ENCODE results near the gene LRMDA.

DNA sequence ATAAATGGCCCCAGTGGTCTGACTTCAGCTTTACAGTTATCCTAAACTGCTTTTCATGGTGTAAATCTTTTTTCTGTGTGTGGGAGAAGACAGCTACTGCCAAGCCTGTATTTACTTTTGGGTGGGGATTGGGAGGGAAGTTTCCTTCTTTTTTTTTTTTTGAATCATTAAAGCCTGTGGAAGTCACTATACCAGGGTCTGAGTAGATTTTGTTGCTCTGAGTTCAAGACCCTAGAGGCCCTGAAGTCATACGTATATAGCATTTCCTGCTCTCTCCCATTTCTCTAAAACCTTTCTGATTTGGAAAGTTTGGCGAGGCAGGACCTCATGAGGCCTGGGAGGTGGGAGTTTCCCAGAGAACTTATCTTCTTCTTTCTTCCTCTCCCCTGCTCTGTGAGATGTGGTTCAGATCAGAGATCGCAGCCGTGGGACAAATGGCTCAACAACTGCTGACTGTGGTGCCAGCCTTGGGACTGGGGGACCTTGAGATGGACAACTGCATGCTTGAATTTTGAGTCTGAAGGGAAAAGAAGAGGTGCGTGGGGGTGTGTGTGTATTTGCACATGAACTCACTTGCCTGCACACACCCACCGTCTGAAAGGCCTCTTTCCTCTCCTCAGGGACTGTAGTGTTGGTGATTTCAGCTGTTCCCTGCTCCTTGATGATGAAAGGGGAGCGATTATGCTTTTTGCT lies 18.1 kb downstream of the LRMDA start:
- no peak for TF ChIP-seq POLR2AphosphoS5 (IDR thresholded peaks at IDR 0.05)
- TF ChIP-seq, protein P1, sequence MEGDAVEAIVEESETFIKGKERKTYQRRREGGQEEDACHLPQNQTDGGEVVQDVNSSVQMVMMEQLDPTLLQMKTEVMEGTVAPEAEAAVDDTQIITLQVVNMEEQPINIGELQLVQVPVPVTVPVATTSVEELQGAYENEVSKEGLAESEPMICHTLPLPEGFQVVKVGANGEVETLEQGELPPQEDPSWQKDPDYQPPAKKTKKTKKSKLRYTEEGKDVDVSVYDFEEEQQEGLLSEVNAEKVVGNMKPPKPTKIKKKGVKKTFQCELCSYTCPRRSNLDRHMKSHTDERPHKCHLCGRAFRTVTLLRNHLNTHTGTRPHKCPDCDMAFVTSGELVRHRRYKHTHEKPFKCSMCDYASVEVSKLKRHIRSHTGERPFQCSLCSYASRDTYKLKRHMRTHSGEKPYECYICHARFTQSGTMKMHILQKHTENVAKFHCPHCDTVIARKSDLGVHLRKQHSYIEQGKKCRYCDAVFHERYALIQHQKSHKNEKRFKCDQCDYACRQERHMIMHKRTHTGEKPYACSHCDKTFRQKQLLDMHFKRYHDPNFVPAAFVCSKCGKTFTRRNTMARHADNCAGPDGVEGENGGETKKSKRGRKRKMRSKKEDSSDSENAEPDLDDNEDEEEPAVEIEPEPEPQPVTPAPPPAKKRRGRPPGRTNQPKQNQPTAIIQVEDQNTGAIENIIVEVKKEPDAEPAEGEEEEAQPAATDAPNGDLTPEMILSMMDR (IDR thresholded peaks at IDR 0.05): no peak
- TF ChIP-seq POLR2A (IDR thresholded peaks at IDR 0.05): no peak
- TF ChIP-seq EP300 (IDR thresholded peaks at IDR 0.05): no peak
